Measurements from ENCODE around the gene CDKN2A. TPM values are rescaled to one million over a fixed set of nuclear protein-coding genes. Genes with fewer than 3 reads are reported as not detected.

Gene CDKN2A
- total and polyA plus RNA-seq, 9 of the 15 experiments (the other 6 are each of a cell fraction or from before 2014, with no cell fraction given): not detected

DNA sequence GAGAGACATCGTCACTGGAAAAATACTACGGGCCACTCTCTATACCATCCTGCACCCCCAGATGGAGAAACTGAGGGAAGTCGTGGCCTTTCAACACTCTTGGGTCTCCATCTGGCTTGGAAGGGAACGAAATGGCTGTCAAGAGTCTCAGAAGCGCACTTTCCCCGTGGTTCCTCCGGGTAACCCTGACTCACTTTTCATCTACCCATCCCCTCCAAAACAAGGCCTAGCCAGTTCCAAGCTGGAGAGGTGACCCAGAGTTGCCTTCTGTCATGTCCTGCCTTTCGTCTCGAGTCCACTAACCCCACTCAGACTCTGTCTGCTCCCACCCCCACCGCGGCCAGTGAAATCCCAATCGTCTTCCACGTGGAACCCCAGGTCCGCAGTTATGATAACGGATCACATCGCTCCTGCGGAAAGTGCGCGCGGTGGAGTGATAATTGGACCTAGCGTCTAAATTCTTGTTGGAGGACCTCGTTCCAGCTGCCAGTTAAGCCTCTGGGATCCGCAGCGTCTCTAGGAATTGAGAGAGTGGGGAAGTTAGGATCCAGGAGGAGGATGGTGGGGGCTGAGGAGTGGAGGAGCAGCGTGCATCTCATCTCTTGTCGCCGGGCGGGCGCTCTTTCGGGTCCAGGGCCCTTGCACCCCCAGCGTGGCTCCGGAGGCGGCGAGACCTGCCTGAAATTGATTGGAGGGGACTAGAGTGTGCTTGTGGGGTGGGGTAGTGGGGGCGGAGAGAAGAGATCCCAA is 4.6 kb downstream of the CDKN2A start:
- no peak for TF ChIP-seq RB1 (IDR thresholded peaks at IDR 0.05; ENCODE audit: low read depth)
- no peak for TF ChIP-seq DIDO1 (tag; IDR thresholded peaks at IDR 0.05; ENCODE audit: low read depth)
- TF ChIP-seq USF2 (CRISPR knock-in tag; IDR thresholded peaks at IDR 0.05): no peak
- no peak for TF ChIP-seq GABPB2 (CRISPR knock-in tag; conservative IDR thresholded peaks at IDR 0.05)
- no peak for TF ChIP-seq ZNF134 (CRISPR knock-in tag; conservative IDR thresholded peaks at IDR 0.05)
- TF ChIP-seq, protein P1, sequence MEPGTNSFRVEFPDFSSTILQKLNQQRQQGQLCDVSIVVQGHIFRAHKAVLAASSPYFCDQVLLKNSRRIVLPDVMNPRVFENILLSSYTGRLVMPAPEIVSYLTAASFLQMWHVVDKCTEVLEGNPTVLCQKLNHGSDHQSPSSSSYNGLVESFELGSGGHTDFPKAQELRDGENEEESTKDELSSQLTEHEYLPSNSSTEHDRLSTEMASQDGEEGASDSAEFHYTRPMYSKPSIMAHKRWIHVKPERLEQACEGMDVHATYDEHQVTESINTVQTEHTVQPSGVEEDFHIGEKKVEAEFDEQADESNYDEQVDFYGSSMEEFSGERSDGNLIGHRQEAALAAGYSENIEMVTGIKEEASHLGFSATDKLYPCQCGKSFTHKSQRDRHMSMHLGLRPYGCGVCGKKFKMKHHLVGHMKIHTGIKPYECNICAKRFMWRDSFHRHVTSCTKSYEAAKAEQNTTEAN (CRISPR knock-in tag; IDR thresholded peaks at IDR 0.05): no peak
- no peak for TF ChIP-seq MAZ (CRISPR knock-in tag; conservative IDR thresholded peaks at IDR 0.05 in 1 of 2, IDR thresholded peaks at IDR 0.05 in 1 of 2)
- TF ChIP-seq BCLAF1 (IDR thresholded peaks at IDR 0.05; ENCODE audit: borderline replicate concordance in 1 of 2, control insufficient read depth in 1 of 2, low read depth in 2 of 2, low read length in 1 of 2): no peak
- no peaks in the 10 kb centered on the region for H3K27me3 ChIP-seq (ENCODE audit: control insufficient read depth in 2 of 2, insufficient read depth in 2 of 2, low read length in 2 of 2)
- intact Hi-C loops (cut with micrococcal nuclease): no loop called here
- WGBS (ENCODE audit: insufficient coverage, low coverage, missing lambda C conversion rate): no CpG with 5 or more reads among the region's 35 CpGs
- no peaks in the 10 kb centered on the region for H3K4me1 ChIP-seq (replicated peaks in 1 of 2; ENCODE audit: control insufficient read depth in 2 of 2, insufficient read depth in 2 of 2, low read length in 2 of 2)
- no peak overlapping the region for H3K9ac ChIP-seq (ENCODE audit: insufficient read depth in 1 of 2, low read depth in 2 of 2, low read length in 2 of 2)
- H3K4me3 ChIP-seq: no peak overlapping the region
- ChIA-PET POLR2A (no interaction called here), CTCF (ENCODE audit: low intra/inter-chr PET ratio) (no interaction called here)
- H4K20me1 ChIP-seq (replicated peaks; ENCODE audit: control insufficient read depth, insufficient read depth, low read length): no peaks in the 10 kb centered on the region
- in situ Hi-C loops (cut with MboI): no loop called here
- H3K4me2 ChIP-seq (ENCODE audit: insufficient read depth, low read length): no peak overlapping the region
- FAIRE-seq (no peak), DNase-seq (ENCODE audit: extremely low read depth in 1 of 4, low spot score in 3 of 4) (no peak), ATAC-seq (no peak)
- BruUV-seq (replicated peaks): no TSS peak
- no peak overlapping the region for H3K27ac ChIP-seq (ENCODE audit: extremely low read depth, low read depth, low read length)
- H3K9me3 ChIP-seq (replicated peaks; ENCODE audit: control insufficient read depth, insufficient read depth, low read depth, low read length): no peaks in the 10 kb centered on the region
- no peaks in the 10 kb centered on the region for H3K79me2 ChIP-seq (ENCODE audit: control insufficient read depth, insufficient read depth, low read length)
- H3K9me1 ChIP-seq (ENCODE audit: control insufficient read depth, insufficient read depth, low read length): no peaks in the 10 kb centered on the region
- no peak overlapping the region for H2AFZ ChIP-seq (ENCODE audit: low read depth, low read length)
- H3K36me3 ChIP-seq (ENCODE audit: control insufficient read depth, insufficient read depth, low read length): no peaks in the 10 kb centered on the region

Data from K562 (cell line).